Kasumi-1 (cell line): ENCODE data around the gene YWHAB.
A peak's percentile ranks its signal among the peaks of the same experiment; 100 is the strongest.
"Not testable (repeated sequence)": the region's sequence is repeated elsewhere in the genome, so short reads cannot be mapped to it uniquely, and the experiment has no call there.

Source experiments
- DNase-seq, 2 experiments: peaks; one replicate each; lab custom pipeline; 2025; lab: John Stamatoyannopoulos, UW

The YWHAB gene

GRCh38 chr20:44885392-44886265, at the start of gene YWHAB:
Gene YWHAB, plus strand, starts transcription at chr20:44885705. Its CDS starts 15,829 bp downstream, at chr20:44901534.
- DNase-seq, result peak; percentile 97

GRCh38 chr20:44836601-44837120, 48.8 kb upstream of the YWHAB start:
- no peak for DNase-seq

GRCh38 chr20:44837946-44838345, 47.6 kb upstream of the YWHAB start:
- DNase-seq, result no peak

- DNase-seq, result no peak
Observed at GRCh38 chr20:44838521-44838920, 47.0 kb upstream of the YWHAB start.

- DNase-seq, result no peak
Observed at GRCh38 chr20:44839481-44839880, 46.0 kb upstream of the YWHAB start.

GRCh38 chr20:44840826-44841225, 44.7 kb upstream of the YWHAB start:
- no peak for DNase-seq

GRCh38 chr20:44841955-44842354, 43.5 kb upstream of the YWHAB start:
- no peak for DNase-seq

- DNase-seq, result no peak
Observed at GRCh38 chr20:44843876-44844275, 41.6 kb upstream of the YWHAB start.

- DNase-seq, result no peak
Observed at GRCh38 chr20:44848254-44849015, 37.1 kb upstream of the YWHAB start.

GRCh38 chr20:44849703-44850102, 35.8 kb upstream of the YWHAB start:
- DNase-seq, result no peak

- no peak for DNase-seq
Observed at GRCh38 chr20:44850272-44850671, 35.2 kb upstream of the YWHAB start.

- no peak for DNase-seq
Observed at GRCh38 chr20:44850837-44851236, 34.7 kb upstream of the YWHAB start.

- no peak for DNase-seq
Observed at GRCh38 chr20:44851545-44851944, 34.0 kb upstream of the YWHAB start.

- no peak for DNase-seq
Observed at GRCh38 chr20:44856442-44856841, 29.1 kb upstream of the YWHAB start.

GRCh38 chr20:44856856-44857448, 28.6 kb upstream of the YWHAB start:
- DNase-seq, result no peak

- DNase-seq, result no peak
Observed at GRCh38 chr20:44858606-44859360, 26.7 kb upstream of the YWHAB start.

GRCh38 chr20:44861531-44862006, 23.9 kb upstream of the YWHAB start:
- no peak for DNase-seq

GRCh38 chr20:44862286-44862685, 23.2 kb upstream of the YWHAB start:
- no peak for DNase-seq

GRCh38 chr20:44863365-44864084, 22.0 kb upstream of the YWHAB start:
- not testable (repeated sequence) for DNase-seq

GRCh38 chr20:44864493-44864892, 21.0 kb upstream of the YWHAB start:
- not testable (repeated sequence) for DNase-seq
